Endothelial cell of umbilical vein (primary cell): ENCODE data around the gene ANXA6. TPM values are rescaled to one million over a fixed set of nuclear protein-coding genes. Genes with fewer than 3 reads are reported as not detected.
A peak's percentile ranks its signal among the peaks of the same experiment; 100 is the strongest.

Experiments used
- BruUV-seq: library from RNA; stranded (reverse); fragments of 400-500 nt; replicated peaks from 2 replicates; lab custom pipeline; 2021; lab: Mats Ljungman, UMichigan
- CTCF ChIA-PET: fragments of 300-600, 350-600 bp; sonication (Branson Sonifier 250); formaldehyde crosslinking; loops from one replicate; lab custom pipeline; 2021; ENCODE audit warnings: antibody characterized with exemption, inconsistent platforms; lab: Charles Lee
- POLR2A ChIA-PET: fragments of 300-600, 350-600 bp; sonication (Branson Sonifier 250); formaldehyde crosslinking; loops from one replicate; lab custom pipeline; 2021; ENCODE audit warnings: antibody characterized with exemption, inconsistent platforms; lab: Charles Lee
- DNase-seq: peaks from one replicate; pipeline ENCODE4 v3.0.0-alpha.2; 2011; ENCODE audit warnings: low read depth, low spot score
- FAIRE-seq: peaks from 2 replicates; lab custom pipeline; 2011; peaks lifted over from hg19 to GRCh38; lab: Jason Lieb, UNC
- H2AFZ ChIP-seq: 2 replicates; pipeline ENCODE4 v1.6.0; 2012; ENCODE audit warnings: low read depth, low read length, control low read depth, inconsistent platforms
- H3K27ac ChIP-seq: 2 replicates; pipeline ENCODE4 v1.5.1; 2011; ENCODE audit warnings: low read depth, mild to moderate bottlenecking, control low read depth, low read length, moderate library complexity; ENCODE audit not compliant: insufficient read depth
- H3K27me3 ChIP-seq, 2 experiments: 2 replicates each; pipeline versions ENCODE4 v1.6.0 to v1.6.1; 2011; ENCODE audit warnings: low read length in 2 of 2, mixed read lengths in 1 of 2; ENCODE audit not compliant: control insufficient read depth in 2 of 2, insufficient read depth in 2 of 2
- H3K36me3 ChIP-seq, 2 experiments: 2 replicates in 1 of 2; 3 replicates in 1 of 2; pipeline ENCODE4 v1.5.1; 2011; ENCODE audit warnings: low read length in 2 of 2, mild to moderate bottlenecking in 1 of 2, moderate library complexity in 1 of 2; ENCODE audit not compliant: control insufficient read depth in 2 of 2, insufficient read depth in 2 of 2; ENCODE audit errors: extremely low read depth in 1 of 2
- H3K4me1 ChIP-seq: 3 replicates; pipeline ENCODE4 v1.5.1; 2011; ENCODE audit warnings: mild to moderate bottlenecking, low read length; ENCODE audit not compliant: control insufficient read depth, insufficient read depth; ENCODE audit errors: extremely low read depth
- H3K4me2 ChIP-seq: 2 replicates; pipeline ENCODE4 v1.6.1; 2011; ENCODE audit warnings: low read length, control low read depth, mixed read lengths; ENCODE audit not compliant: insufficient read depth
- H3K4me3 ChIP-seq, 3 experiments: fragments of 200-600 bp in 1 of 3; sonication (generic), shearing (Covaris generic) in 1 of 3; replicated peaks in 1 of 3; 2 replicates each; pipeline ENCODE4 v1.5.1; 2011 to 2016; ENCODE audit warnings: control low read depth in 3 of 3, low read length in 3 of 3, mild to moderate bottlenecking in 2 of 3, inconsistent platforms in 1 of 3, low read depth in 1 of 3, moderate library complexity in 1 of 3; ENCODE audit not compliant: insufficient read depth in 1 of 3
- H3K79me2 ChIP-seq: 2 replicates; pipeline ENCODE4 v1.6.0; 2012; ENCODE audit warnings: low read length, inconsistent platforms; ENCODE audit not compliant: control insufficient read depth, insufficient read depth
- H3K9ac ChIP-seq: replicated peaks from 2 replicates; pipeline ENCODE3; 2011; ENCODE audit warnings: low read length, control low read depth; ENCODE audit not compliant: insufficient read depth; ENCODE audit errors: extremely low read depth
- H3K9me1 ChIP-seq: replicated peaks from 3 replicates; pipeline ENCODE4 v1.6.0; 2011; ENCODE audit warnings: mild to moderate bottlenecking, low read length; ENCODE audit not compliant: control insufficient read depth, insufficient read depth; ENCODE audit errors: extremely low read depth
- H3K9me3 ChIP-seq: replicated peaks from 2 replicates; pipeline ENCODE4 v1.5.1; 2012; ENCODE audit warnings: low read length, inconsistent platforms; ENCODE audit not compliant: control insufficient read depth, insufficient read depth
- H4K20me1 ChIP-seq: replicated peaks from 2 replicates; pipeline ENCODE3; 2011; ENCODE audit warnings: mild to moderate bottlenecking, low read length; ENCODE audit not compliant: control insufficient read depth, insufficient read depth; ENCODE audit errors: extremely low read depth
- CTCF ChIP-seq, 2 donors: IDR thresholded peaks; 1 replicate in 1 of 2; 2 replicates in 1 of 2; pipeline ENCODE4 v1.5.1; 2011; ENCODE audit warnings: low read length in 2 of 2, mild to moderate bottlenecking in 2 of 2, moderate library complexity in 2 of 2, control low read depth in 1 of 2, inconsistent platforms in 1 of 2, low read depth in 1 of 2; ENCODE audit not compliant: insufficient read depth in 1 of 2; ENCODE audit errors: extremely low read depth in 1 of 2
- EZH2 ChIP-seq: IDR thresholded peaks from 2 replicates; pipeline ENCODE4 v1.6.1; 2012; ENCODE audit warnings: borderline replicate concordance, low read depth, mild to moderate bottlenecking, moderate library complexity, low read length, inconsistent platforms; ENCODE audit not compliant: severe bottlenecking
- FOS ChIP-seq: IDR thresholded peaks from 2 replicates; pipeline ENCODE4 v1.6.1; 2011; ENCODE audit warnings: mild to moderate bottlenecking, low read length, moderate library complexity, borderline replicate concordance; ENCODE audit not compliant: insufficient read depth
- GATA2 ChIP-seq: IDR thresholded peaks from 2 replicates; pipeline ENCODE4 v1.7.0; 2011; ENCODE audit warnings: low read depth, mild to moderate bottlenecking, moderate library complexity, mixed read lengths, low read length; ENCODE audit not compliant: insufficient read length, insufficient read depth
- JUN ChIP-seq: IDR thresholded peaks from 2 replicates; pipeline ENCODE4 v1.6.1; 2011; ENCODE audit warnings: borderline replicate concordance, low read depth; ENCODE audit not compliant: insufficient read length, insufficient read depth
- MAX ChIP-seq: IDR thresholded peaks from 2 replicates; pipeline ENCODE4 v1.6.1; 2011; ENCODE audit not compliant: insufficient read depth, insufficient read length
- MYC ChIP-seq: IDR thresholded peaks from one replicate; pipeline ENCODE4 v1.6.1; 2011; ENCODE audit warnings: mild to moderate bottlenecking, low read depth, low read length
- POLR2A ChIP-seq: IDR thresholded peaks from 2 replicates; pipeline ENCODE4 v1.6.1; 2012; ENCODE audit warnings: low read depth, mild to moderate bottlenecking, control low read depth, low read length
- POLR2AphosphoS5 ChIP-seq: IDR thresholded peaks from 2 replicates; pipeline ENCODE4 v1.6.1; 2012; ENCODE audit warnings: low read depth, mild to moderate bottlenecking, control low read depth, low read length, moderate library complexity; ENCODE audit not compliant: insufficient read depth
- dilution Hi-C: fragments of 300-500 bp; cut with MboI; formaldehyde crosslinking; loops from one replicate; pipeline ENCODE4 v1.15.0; 2019; ENCODE audit warnings: low sequenced_read_pairs; ENCODE audit not compliant: extremely low pct_ligation_motif_present
- intact Hi-C: fragments of 100-400 bp; cut with micrococcal nuclease; formaldehyde crosslinking; loops from one replicate; pipeline ENCODE4 v1.10.0; 2022
- polyA plus RNA-seq, 4 experiments: library from polyadenylated mRNA; depleted of rRNA in 3 of 4; stranded (reverse) in 3 of 4; unstranded in 1 of 4; fragments of >200 nt; gene quantifications; 2 replicates each; pipeline versions ENCODE4 v1.2.1 to v1.2.3, GENCODE V29; 2011 to 2012; ENCODE audit warnings: missing spikeins in 1 of 4
- total RNA-seq: library from RNA; stranded (reverse); gene quantifications from 2 replicates; pipeline ENCODE4 v1.2.3, GENCODE V29; 2021

ANXA6 gene
- total and polyA plus RNA-seq, 2 donors (not counting 3 experiments of a cell fraction or from before 2014, with no cell fraction given): 195 to 266 TPM

- no peaks in the 10 kb centered on the region for H4K20me1 ChIP-seq
- TF ChIP-seq POLR2A: no peak
- TF ChIP-seq MYC: no peak
- no peak for TF ChIP-seq GATA2
- peak; percentile 89 for TF ChIP-seq JUN
- peak; percentile 49 for TF ChIP-seq POLR2AphosphoS5
- peak; percentile 86 for TF ChIP-seq FOS
- no peak overlapping the region for H3K4me3 ChIP-seq
- intact Hi-C loops (no loop called here), dilution Hi-C loops (no loop called here)
- no peak overlapping the region for H3K9ac ChIP-seq
- H3K9me1 ChIP-seq: no peaks in the 10 kb centered on the region
- DNase-seq (peak; percentile 80), FAIRE-seq (peak; percentile 92)
- peak overlapping the region; percentile 25 for H3K4me2 ChIP-seq
- no peaks in the 10 kb centered on the region for H3K79me2 ChIP-seq
- H3K27ac ChIP-seq: no peak overlapping the region
- H3K36me3 ChIP-seq: no peaks in the 10 kb centered on the region
- no peaks in the 10 kb centered on the region for H3K9me3 ChIP-seq
- CTCF ChIA-PET: interaction anchor here (0.6 to 2.8 kb wide), 8 partner anchors 11 to 201 kb away, joined by 3 to 9 read pairs (median 3); partner anchors contain the start of gene CCDC69
- H2AFZ ChIP-seq: peak overlapping the region; percentile 88
- no peaks in the 10 kb centered on the region for H3K27me3 ChIP-seq
- peaks cover 8% of the 10 kb centered on the region for H3K4me1 ChIP-seq
- no TSS peak for BruUV-seq
- POLR2A ChIA-PET: no interaction called here
Observed at GRCh38 chr5:151202381-151203139, 45.0 kb upstream of the ANXA6 start.

DNA sequence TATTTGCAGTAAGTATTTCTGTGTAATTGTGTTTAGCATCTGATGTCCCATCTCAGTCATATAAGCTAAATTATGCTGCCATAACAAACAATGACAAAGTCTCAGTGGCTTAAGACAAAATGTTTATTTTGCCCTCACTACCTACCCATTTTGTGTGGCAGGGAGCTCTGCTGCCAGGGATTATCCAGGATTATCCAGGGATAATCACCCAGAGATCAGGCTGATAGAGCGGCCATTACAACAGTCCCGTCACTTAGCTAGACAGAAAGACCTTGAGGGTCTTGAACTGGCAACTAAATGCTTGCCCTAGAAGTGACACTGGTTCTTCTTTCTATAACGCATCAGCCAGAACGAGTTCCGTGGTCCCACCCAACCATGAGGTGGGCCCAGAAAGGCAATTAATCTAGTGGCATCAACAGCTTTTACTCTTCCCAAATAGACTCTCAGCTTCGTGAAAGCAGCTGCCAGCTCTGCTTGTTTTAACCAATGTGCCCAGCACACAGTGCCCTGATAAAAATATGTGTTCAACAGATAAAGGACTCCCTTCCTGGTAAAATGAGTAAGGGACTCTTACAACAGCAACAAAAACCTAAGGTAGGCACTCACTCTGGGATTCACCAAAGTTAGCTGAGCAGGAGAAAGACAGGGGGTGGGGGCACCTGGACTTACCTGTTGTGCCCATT, 43.5 kb upstream of the ANXA6 start:
- DNase-seq (no peak), FAIRE-seq (no peak)
- Histone ChIP-seq H2AFZ (no peak overlapping the region), H4K20me1 (no peaks in the 10 kb centered on the region), H3K4me2 (no peak overlapping the region), H3K9me3 (no peaks in the 10 kb centered on the region), H3K36me3 (no peaks in the 10 kb centered on the region), H3K4me1 (peaks cover 8% of the 10 kb centered on the region), H3K9ac (no peak overlapping the region), H3K27me3 (no peaks in the 10 kb centered on the region), H3K9me1 (no peaks in the 10 kb centered on the region), H3K4me3 (no peak overlapping the region), H3K27ac (no peak overlapping the region), H3K79me2 (no peaks in the 10 kb centered on the region)
- BruUV-seq: no TSS peak
- dilution Hi-C loops: no loop called here
- intact Hi-C loops: no loop called here
- ChIA-PET POLR2A (no interaction called here), CTCF (interaction anchor here (1.0 to 2.8 kb wide), 3 partner anchors 22 to 114 kb away, joined by 3 to 9 read pairs (median 3); partner anchors contain the start of gene CCDC69)
- TF ChIP-seq EZH2 (no peak), MAX (no peak), POLR2A (no peak), CTCF (IDR thresholded peaks at IDR 0.05; ENCODE audit: extremely low read depth in 1 of 2, insufficient read depth in 1 of 2, low read depth in 1 of 2, low read length in 2 of 2) (no peak), POLR2AphosphoS5 (no peak), JUN (no peak), FOS (no peak), MYC (no peak), GATA2 (no peak)
